GM12865 (cell line): ENCODE measurements around the gene IP6K1.
"Not testable (repeated sequence)": the region's sequence is repeated elsewhere in the genome, so short reads cannot be mapped to it uniquely, and the experiment has no call there.

Experiments
- DNase-seq: peaks from one replicate; pipeline ENCODE4 v3.0.0; 2010; ENCODE audit warnings: low read depth
- H3K4me3 ChIP-seq: 2 replicates; pipeline ENCODE4 v1.5.1; 2011; ENCODE audit warnings: mild to moderate bottlenecking, low read depth, low read length, control low read depth
- TF ChIP-seq, protein P1 (sequence below): IDR thresholded peaks from 2 replicates; pipeline ENCODE4 v1.5.1; 2011; ENCODE audit warnings: low read length, control low read depth, low read depth, inconsistent platforms; ENCODE audit not compliant: insufficient read depth; ENCODE audit errors: missing control alignments

IP6K1 gene

DNA sequence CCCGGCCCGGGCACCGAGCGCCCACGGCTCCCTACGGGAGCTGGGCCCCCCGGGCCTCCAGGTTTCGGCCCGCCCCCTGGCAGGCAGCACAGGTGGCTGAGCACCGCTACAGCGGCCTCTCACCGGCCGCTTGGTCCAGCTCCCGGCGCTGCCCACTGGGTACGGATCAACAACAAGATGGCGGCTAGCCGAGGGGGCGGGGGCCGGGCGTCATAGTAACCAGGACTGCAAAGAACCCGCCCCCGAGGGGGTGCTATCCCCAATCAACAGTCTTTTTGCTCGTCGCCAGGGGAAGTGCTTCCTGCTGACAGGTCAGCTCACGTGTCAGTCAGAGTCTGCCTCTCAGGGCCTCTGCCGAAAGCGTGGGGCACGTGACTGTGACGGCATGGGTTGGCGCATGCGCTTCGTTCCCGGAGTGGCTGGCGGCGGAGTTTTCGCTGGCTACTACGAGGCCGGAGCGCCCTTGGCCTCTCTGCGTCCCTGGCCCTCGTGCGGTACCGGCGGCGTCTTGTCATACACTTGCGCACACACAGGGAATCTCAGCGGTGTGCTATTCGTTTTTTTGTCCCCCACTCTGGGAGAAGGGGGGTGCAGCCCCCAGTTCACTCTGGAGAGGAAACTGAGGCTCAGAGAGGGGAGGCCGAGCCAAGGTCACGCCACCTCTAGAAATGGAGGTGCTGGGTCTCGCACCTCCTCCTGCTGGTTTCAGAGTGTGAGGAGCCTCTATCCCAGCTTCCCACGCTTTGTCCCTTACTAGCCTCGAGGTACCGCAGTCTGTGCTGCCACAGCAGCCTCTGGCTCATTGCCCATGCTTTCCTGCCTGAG, at the start of gene IP6K1:
IP6K1 (minus strand) TSS at position 186 of the 825 bp plus-strand sequence. CDS start 38,502 bp downstream, outside the sequence.
- H3K4me3 ChIP-seq, result peak within 1 kb of the TSS; percentile 94
- TF ChIP-seq, protein P1, sequence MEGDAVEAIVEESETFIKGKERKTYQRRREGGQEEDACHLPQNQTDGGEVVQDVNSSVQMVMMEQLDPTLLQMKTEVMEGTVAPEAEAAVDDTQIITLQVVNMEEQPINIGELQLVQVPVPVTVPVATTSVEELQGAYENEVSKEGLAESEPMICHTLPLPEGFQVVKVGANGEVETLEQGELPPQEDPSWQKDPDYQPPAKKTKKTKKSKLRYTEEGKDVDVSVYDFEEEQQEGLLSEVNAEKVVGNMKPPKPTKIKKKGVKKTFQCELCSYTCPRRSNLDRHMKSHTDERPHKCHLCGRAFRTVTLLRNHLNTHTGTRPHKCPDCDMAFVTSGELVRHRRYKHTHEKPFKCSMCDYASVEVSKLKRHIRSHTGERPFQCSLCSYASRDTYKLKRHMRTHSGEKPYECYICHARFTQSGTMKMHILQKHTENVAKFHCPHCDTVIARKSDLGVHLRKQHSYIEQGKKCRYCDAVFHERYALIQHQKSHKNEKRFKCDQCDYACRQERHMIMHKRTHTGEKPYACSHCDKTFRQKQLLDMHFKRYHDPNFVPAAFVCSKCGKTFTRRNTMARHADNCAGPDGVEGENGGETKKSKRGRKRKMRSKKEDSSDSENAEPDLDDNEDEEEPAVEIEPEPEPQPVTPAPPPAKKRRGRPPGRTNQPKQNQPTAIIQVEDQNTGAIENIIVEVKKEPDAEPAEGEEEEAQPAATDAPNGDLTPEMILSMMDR, result no peak
- DNase-seq, result peak; percentile 100

DNA sequence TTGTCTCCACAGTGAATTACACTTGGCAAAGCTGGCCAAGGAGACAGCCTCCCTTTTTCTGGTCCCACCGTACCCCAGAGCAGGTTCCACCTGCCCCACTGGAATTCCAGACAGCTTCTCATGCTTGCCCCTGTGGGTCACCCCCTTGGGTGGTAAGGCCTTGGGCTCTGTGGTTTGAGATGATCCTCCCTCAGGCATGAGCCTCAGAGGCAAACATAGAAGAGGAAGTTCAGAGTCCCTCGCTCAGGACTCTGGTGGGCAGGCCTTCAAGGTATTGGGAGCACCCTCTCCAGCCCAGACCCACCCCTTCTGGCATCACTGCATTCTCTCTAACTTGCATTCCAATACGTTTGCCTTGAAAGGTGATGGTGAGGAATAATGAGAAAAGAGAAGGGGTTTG, 45.0 kb upstream of the IP6K1 start:
- TF ChIP-seq, protein P1, result no peak
- DNase-seq, result no peak

DNA sequence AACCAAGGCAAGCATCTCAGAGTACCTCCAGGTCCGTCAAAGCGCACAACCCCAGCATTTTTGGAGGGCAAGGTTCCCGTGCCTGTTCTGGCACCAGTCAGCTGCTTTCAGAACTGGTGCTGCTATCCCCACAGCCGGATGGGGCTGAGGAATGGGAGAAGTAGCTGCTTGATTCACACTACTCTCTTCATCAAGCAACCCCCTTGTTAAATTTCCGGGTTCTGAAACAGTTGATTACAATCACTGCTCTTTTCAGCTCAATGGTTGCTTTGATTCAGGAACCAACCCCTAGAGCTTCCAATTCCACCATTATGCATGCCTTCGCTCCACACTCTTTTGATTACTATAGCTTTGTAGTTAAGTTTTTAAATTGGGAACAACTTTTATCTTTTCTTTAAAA, 39.7 kb upstream of the IP6K1 start:
- H3K4me3 ChIP-seq, result no peak overlapping the region
- DNase-seq, result no peak
- TF ChIP-seq, protein P1, result no peak

More for the DNA sequence above, 45.0 kb upstream of the IP6K1 start:
- H3K4me3 ChIP-seq, result no peak overlapping the region

DNA sequence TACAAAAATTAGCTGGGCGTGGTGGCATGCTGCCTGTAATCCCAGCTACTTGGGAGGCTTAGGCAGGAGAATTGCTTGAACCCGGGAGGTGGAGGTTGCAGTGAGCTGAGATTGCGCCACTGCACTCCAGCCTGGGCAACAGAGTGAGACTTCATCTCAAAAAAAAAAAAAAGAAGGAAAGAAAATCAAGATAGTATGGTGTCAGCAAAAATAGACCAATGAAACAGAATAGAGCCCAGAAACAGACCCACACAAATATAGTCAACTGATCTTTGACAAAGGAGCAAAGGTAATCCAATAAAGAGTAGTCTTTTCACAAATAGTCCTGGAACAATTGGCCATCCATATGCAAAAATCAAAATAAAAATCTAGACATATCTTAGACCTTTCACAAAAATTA, 36.8 kb upstream of the IP6K1 start:
- DNase-seq, H3K4me3 ChIP-seq: not testable (repeated sequence)

DNA sequence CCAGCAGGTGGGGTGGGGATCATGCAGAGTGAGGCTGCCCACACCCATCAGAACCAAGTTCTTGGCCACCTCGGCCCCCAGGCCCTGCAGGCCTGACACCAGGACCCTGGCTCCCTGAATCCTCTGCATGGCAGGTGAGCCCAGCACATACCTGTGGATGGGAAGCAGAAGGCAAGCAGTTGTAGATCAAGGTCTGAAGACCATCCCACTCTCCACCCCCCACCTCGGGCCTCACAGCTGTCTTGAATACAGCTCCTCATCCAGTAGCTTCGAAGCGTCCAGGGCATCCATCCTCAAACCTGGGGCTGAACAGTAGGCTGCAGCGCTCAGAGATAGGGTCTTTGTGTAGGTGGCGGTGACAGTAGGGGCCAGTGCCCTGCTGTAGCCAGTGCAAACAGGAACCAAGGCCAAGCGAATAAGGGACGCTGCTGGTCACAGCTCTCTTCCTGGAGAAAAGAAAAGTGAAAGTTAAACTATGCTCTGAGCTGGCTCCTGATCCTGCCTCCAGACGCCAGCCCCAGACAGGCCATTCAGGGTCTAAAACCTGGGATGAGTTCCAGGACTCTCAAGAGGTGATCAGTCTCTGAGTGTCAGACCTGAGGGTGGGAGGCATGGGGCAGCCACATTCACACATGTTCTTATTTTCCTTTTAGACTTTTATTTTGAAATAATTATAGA, 27.3 kb upstream of the IP6K1 start, which contains the start of gene UBA7:
UBA7 (minus strand) TSS at position 457 of the 678 bp plus-strand sequence; CDS start at position 291, 166 bp downstream.
- peak within 1 kb of the TSS; percentile 84 for H3K4me3 ChIP-seq
- DNase-seq, result peak; percentile 69
- TF ChIP-seq, protein P1, result no peak

DNA sequence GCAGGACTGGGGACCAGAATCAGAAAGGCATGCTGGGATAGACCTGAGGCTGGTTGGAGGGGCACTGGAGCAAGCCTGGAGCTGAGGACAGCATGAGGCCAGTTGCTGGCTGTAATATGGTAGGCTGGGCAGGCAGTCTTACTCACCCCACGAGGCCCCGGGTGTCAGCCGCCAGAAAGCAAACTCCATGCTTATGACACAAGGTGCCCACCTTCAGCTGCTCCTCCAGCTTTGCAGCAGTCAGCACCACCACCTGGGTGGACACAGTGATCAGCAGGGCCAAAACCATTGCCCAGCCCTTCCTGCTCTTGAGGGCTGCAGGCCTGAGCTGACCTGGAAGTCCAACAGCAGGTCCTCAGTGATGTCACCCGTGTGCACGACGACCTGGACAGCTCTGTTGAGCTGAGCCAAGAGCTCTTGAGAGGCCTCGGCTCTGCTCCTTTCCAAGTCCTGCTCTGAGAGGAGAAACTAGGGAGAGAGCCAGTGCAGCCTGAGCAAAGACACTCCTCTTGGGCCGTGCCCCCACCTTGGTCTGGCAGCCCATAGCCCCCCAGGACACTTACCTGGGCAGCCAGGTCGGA, 26.7 kb upstream of the IP6K1 start:
- DNase-seq, result no peak
- H3K4me3 ChIP-seq, result peak overlapping the region; percentile 84
- TF ChIP-seq, protein P1, result no peak
